ENCODE results near the gene GLS.
"Not testable (repeated sequence)": the region's sequence is repeated elsewhere in the genome, so short reads cannot be mapped to it uniquely, and the experiment has no call there.

The GLS gene

GRCh38 chr2:190860985-190861680, 19.5 kb upstream of the GLS start:
- Histone ChIP-seq H2BK120ac (ENCODE audit: low read depth, low read length) (no peak overlapping the region), H3K4me2 (ENCODE audit: insufficient read depth, low read length, poor library complexity, severe bottlenecking) (no peak overlapping the region), H2AK5ac (ENCODE audit: low read depth, low read length) (no peak overlapping the region), H3K4me3 (ENCODE audit: low read length in 2 of 2) (no peak overlapping the region), H3K27ac (replicated peaks; ENCODE audit: low read length) (no peak overlapping the region), H2BK12ac (ENCODE audit: low read length) (no peak overlapping the region), H4K8ac (ENCODE audit: low read depth, low read length) (no peak overlapping the region), H3K27me3 (ENCODE audit: control insufficient read depth in 3 of 3, insufficient read depth in 3 of 3, low read depth in 1 of 3, low read length in 3 of 3) (no peaks in the 10 kb centered on the region), H3K4me1 (ENCODE audit: control insufficient read depth in 2 of 2, insufficient read depth in 1 of 2, low read depth in 1 of 2, low read length in 2 of 2) (peaks cover 2 to 6% of the 10 kb centered on the region in 2 donors), H3K9me3 (replicated peaks in 1 of 2; ENCODE audit: control insufficient read depth in 2 of 2, insufficient read depth in 1 of 2, low read depth in 1 of 2, low read length in 2 of 2) (no peaks in the 10 kb centered on the region), H3K14ac (ENCODE audit: low read length) (no peak overlapping the region), H3K79me1 (ENCODE audit: low read depth, low read length) (no peaks in the 10 kb centered on the region), H3K18ac (ENCODE audit: low read length) (no peak overlapping the region), H2BK5ac (ENCODE audit: low read length) (no peak overlapping the region), H4K91ac (ENCODE audit: low read depth, low read length, poor library complexity) (no peak overlapping the region), H3K36me3 (replicated peaks in 1 of 2; ENCODE audit: control insufficient read depth in 2 of 2, insufficient read depth in 2 of 2, low read length in 2 of 2) (no peaks in the 10 kb centered on the region), H3K23ac (ENCODE audit: low read depth, low read length, poor library complexity) (no peak overlapping the region), H3K9ac (ENCODE audit: low read depth, low read length, poor library complexity) (no peak overlapping the region), H2BK15ac (ENCODE audit: low read length) (no peak overlapping the region), H2AFZ (ENCODE audit: low read length) (no peak overlapping the region), H3K4ac (ENCODE audit: low read length) (no peak overlapping the region)
- no CpG with 5 or more reads among the region's 5 CpGs for WGBS, 2 donors (ENCODE audit: extremely low coverage in 2 of 2, insufficient read length in 2 of 2, insufficient replicate concordance in 1 of 2)
- DNase-seq (ENCODE audit: low spot score) = no peak

DNA sequence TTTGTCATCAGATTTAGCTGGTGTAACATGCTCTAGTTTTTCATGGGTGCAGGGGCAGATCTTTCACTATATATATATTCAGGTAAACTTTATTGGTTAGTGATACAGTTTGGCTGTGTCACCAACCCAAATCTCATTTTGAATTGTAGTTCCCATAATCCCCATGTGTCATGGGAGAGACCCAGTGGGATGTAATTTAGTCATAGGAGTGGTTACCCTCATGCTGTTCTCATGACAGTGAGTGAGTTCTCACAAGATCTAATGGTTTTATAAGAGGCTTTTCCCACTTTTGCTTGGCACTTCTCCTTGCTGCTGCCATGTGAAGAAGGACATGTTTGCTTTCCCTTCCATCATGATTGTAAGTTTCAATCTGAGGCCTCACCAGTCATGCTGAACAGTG, 18.5 kb upstream of the GLS start:
- not testable (repeated sequence) for H3K27ac ChIP-seq (replicated peaks; ENCODE audit: low read length); H3K23ac ChIP-seq (ENCODE audit: low read depth, low read length, poor library complexity); H2BK120ac ChIP-seq (ENCODE audit: low read depth, low read length); H3K9ac ChIP-seq (ENCODE audit: low read depth, low read length, poor library complexity); H3K9me3 ChIP-seq (replicated peaks in 1 of 2; ENCODE audit: control insufficient read depth in 2 of 2, insufficient read depth in 1 of 2, low read depth in 1 of 2, low read length in 2 of 2); H3K4me3 ChIP-seq (ENCODE audit: low read length in 2 of 2); H3K36me3 ChIP-seq (replicated peaks in 1 of 2; ENCODE audit: control insufficient read depth in 2 of 2, insufficient read depth in 2 of 2, low read length in 2 of 2); H2AK5ac ChIP-seq (ENCODE audit: low read depth, low read length); H2BK15ac ChIP-seq (ENCODE audit: low read length); H3K79me1 ChIP-seq (ENCODE audit: low read depth, low read length); H3K18ac ChIP-seq (ENCODE audit: low read length); H3K4me2 ChIP-seq (ENCODE audit: insufficient read depth, low read length, poor library complexity, severe bottlenecking); H3K27me3 ChIP-seq (ENCODE audit: control insufficient read depth in 3 of 3, insufficient read depth in 3 of 3, low read depth in 1 of 3, low read length in 3 of 3); H3K4ac ChIP-seq (ENCODE audit: low read length); H4K91ac ChIP-seq (ENCODE audit: low read depth, low read length, poor library complexity); H4K8ac ChIP-seq (ENCODE audit: low read depth, low read length); H3K14ac ChIP-seq (ENCODE audit: low read length); H2BK12ac ChIP-seq (ENCODE audit: low read length); H2AFZ ChIP-seq (ENCODE audit: low read length); H3K4me1 ChIP-seq (ENCODE audit: control insufficient read depth in 2 of 2, insufficient read depth in 1 of 2, low read depth in 1 of 2, low read length in 2 of 2); H2BK5ac ChIP-seq (ENCODE audit: low read length); DNase-seq (ENCODE audit: low spot score)

GRCh38 chr2:190862571-190862991, 18.0 kb upstream of the GLS start:
- no peak overlapping the region for H2BK15ac ChIP-seq (ENCODE audit: low read length)
- H2AFZ ChIP-seq (ENCODE audit: low read length) = no peak overlapping the region
- no peak overlapping the region for H2AK5ac ChIP-seq (ENCODE audit: low read depth, low read length)
- peaks cover 2 to 6% of the 10 kb centered on the region in 2 donors for H3K4me1 ChIP-seq (ENCODE audit: control insufficient read depth in 2 of 2, insufficient read depth in 1 of 2, low read depth in 1 of 2, low read length in 2 of 2)
- H3K27ac ChIP-seq (replicated peaks; ENCODE audit: low read length) = no peak overlapping the region
- H3K4me2 ChIP-seq (ENCODE audit: insufficient read depth, low read length, poor library complexity, severe bottlenecking) = no peak overlapping the region
- WGBS, 2 donors (ENCODE audit: extremely low coverage in 2 of 2, insufficient read length in 2 of 2, insufficient replicate concordance in 1 of 2) = no CpG with 5 or more reads among the region's 2 CpGs
- H4K8ac ChIP-seq (ENCODE audit: low read depth, low read length) = no peak overlapping the region
- no peak overlapping the region for H3K9ac ChIP-seq (ENCODE audit: low read depth, low read length, poor library complexity)
- no peak overlapping the region for H2BK5ac ChIP-seq (ENCODE audit: low read length)
- no peaks in the 10 kb centered on the region for H3K36me3 ChIP-seq (replicated peaks in 1 of 2; ENCODE audit: control insufficient read depth in 2 of 2, insufficient read depth in 2 of 2, low read length in 2 of 2)
- H3K27me3 ChIP-seq (ENCODE audit: control insufficient read depth in 3 of 3, insufficient read depth in 3 of 3, low read depth in 1 of 3, low read length in 3 of 3) = no peaks in the 10 kb centered on the region
- H3K4ac ChIP-seq (ENCODE audit: low read length) = no peak overlapping the region
- H3K18ac ChIP-seq (ENCODE audit: low read length) = no peak overlapping the region
- DNase-seq (ENCODE audit: low spot score) = no peak
- no peak overlapping the region for H4K91ac ChIP-seq (ENCODE audit: low read depth, low read length, poor library complexity)
- H2BK12ac ChIP-seq (ENCODE audit: low read length) = no peak overlapping the region
- no peak overlapping the region for H2BK120ac ChIP-seq (ENCODE audit: low read depth, low read length)
- no peak overlapping the region for H3K4me3 ChIP-seq (ENCODE audit: low read length in 2 of 2)
- H3K14ac ChIP-seq (ENCODE audit: low read length) = no peak overlapping the region
- H3K9me3 ChIP-seq (replicated peaks in 1 of 2; ENCODE audit: control insufficient read depth in 2 of 2, insufficient read depth in 1 of 2, low read depth in 1 of 2, low read length in 2 of 2) = no peaks in the 10 kb centered on the region
- H3K79me1 ChIP-seq (ENCODE audit: low read depth, low read length) = no peaks in the 10 kb centered on the region
- no peak overlapping the region for H3K23ac ChIP-seq (ENCODE audit: low read depth, low read length, poor library complexity)

- Histone ChIP-seq H2BK15ac (ENCODE audit: low read length) (no peak overlapping the region), H3K27me3 (ENCODE audit: control insufficient read depth in 3 of 3, insufficient read depth in 3 of 3, low read depth in 1 of 3, low read length in 3 of 3) (no peaks in the 10 kb centered on the region)
Measured at GRCh38 chr2:190863946-190864345, 16.7 kb upstream of the GLS start.

More at GRCh38 chr2:190863946-190864345, 16.7 kb upstream of the GLS start:
- H2AK5ac ChIP-seq (ENCODE audit: low read depth, low read length) = no peak overlapping the region
- H3K23ac ChIP-seq (ENCODE audit: low read depth, low read length, poor library complexity) = no peak overlapping the region
- no peak overlapping the region for H3K18ac ChIP-seq (ENCODE audit: low read length)
- H3K79me1 ChIP-seq (ENCODE audit: low read depth, low read length) = no peaks in the 10 kb centered on the region
- no peak for DNase-seq (ENCODE audit: low spot score)
- H3K4me2 ChIP-seq (ENCODE audit: insufficient read depth, low read length, poor library complexity, severe bottlenecking) = no peak overlapping the region
- H2BK12ac ChIP-seq (ENCODE audit: low read length) = no peak overlapping the region
- no peak overlapping the region for H3K14ac ChIP-seq (ENCODE audit: low read length)
- peaks cover 2 to 6% of the 10 kb centered on the region in 2 donors for H3K4me1 ChIP-seq (ENCODE audit: control insufficient read depth in 2 of 2, insufficient read depth in 1 of 2, low read depth in 1 of 2, low read length in 2 of 2)
- no peak overlapping the region for H3K27ac ChIP-seq (replicated peaks; ENCODE audit: low read length)
- no peak overlapping the region for H4K8ac ChIP-seq (ENCODE audit: low read depth, low read length)
- WGBS, 2 donors (ENCODE audit: extremely low coverage in 2 of 2, insufficient read length in 2 of 2, insufficient replicate concordance in 1 of 2) = no CpG with 5 or more reads among the region's 3 CpGs
- H3K36me3 ChIP-seq (replicated peaks in 1 of 2; ENCODE audit: control insufficient read depth in 2 of 2, insufficient read depth in 2 of 2, low read length in 2 of 2) = no peaks in the 10 kb centered on the region
- H3K9me3 ChIP-seq (replicated peaks in 1 of 2; ENCODE audit: control insufficient read depth in 2 of 2, insufficient read depth in 1 of 2, low read depth in 1 of 2, low read length in 2 of 2) = peaks cover 0 to 3% of the 10 kb centered on the region in 2 donors
- H4K91ac ChIP-seq (ENCODE audit: low read depth, low read length, poor library complexity) = no peak overlapping the region
- H2BK5ac ChIP-seq (ENCODE audit: low read length) = no peak overlapping the region
- no peak overlapping the region for H2BK120ac ChIP-seq (ENCODE audit: low read depth, low read length)
- H2AFZ ChIP-seq (ENCODE audit: low read length) = no peak overlapping the region
- H3K4ac ChIP-seq (ENCODE audit: low read length) = no peak overlapping the region
- no peak overlapping the region for H3K4me3 ChIP-seq (ENCODE audit: low read length in 2 of 2)
- no peak overlapping the region for H3K9ac ChIP-seq (ENCODE audit: low read depth, low read length, poor library complexity)
